ENCODE results near the gene LGALS4. TPM values are rescaled to one million over a fixed set of nuclear protein-coding genes. Genes with fewer than 3 reads are reported as not detected.
"Not testable (repeated sequence)": the region's sequence is repeated elsewhere in the genome, so short reads cannot be mapped to it uniquely, and the experiment has no call there.

LGALS4 gene
- total RNA-seq, 2 donors from 2014 or later: 3.5 TPM; not detected in 1

DNA sequence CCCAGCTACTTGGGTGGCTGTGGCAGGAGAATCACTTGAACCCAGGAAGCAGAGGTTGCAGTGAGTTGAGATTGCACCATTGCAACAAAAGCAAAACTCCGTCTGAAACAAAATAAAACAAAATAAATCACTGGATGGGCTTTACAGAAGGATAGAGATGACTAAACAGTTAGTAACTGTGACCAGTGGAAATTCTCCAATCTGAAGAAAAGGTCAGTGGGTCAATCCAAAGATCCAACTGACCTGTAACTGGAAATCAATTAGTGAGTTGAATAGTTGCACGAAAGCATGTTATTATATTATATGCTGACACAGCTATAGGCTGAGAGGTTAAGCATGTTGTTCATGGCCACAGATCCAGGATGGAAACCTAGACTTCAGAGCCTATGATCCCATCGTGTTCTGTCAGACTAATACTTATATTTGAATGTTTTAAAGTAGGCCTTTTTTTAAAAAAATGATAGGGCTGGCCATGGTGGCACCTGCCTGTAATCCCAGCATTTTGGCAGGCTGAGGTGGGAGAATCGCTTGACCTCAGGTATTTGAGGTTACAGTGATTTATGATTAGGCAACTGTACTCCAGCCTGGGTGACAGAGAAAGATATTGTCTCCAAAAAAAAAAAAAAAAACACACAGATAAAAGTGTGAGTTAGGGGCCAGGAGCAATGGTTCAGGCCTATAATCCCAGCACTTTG, 17.4 kb upstream of the LGALS4 start:
- no peak for DNase-seq (ENCODE audit: low spot score)
- TF ChIP-seq CTCF (IDR thresholded peaks at IDR 0.05): no peak
- Histone ChIP-seq H3K27ac (no peak overlapping the region), H3K27me3 (replicated peaks; ENCODE audit: insufficient read depth) (no peaks in the 10 kb centered on the region), H3K9me3 (no peaks in the 10 kb centered on the region), H3K36me3 (peaks cover 11% of the 10 kb centered on the region), H3K4me3 (no peak overlapping the region), H3K4me1 (ENCODE audit: control insufficient read depth in 1 of 2, low read depth in 2 of 2) (peaks cover 6 to 33% of the 10 kb centered on the region in 2 donors)
- no peak for ATAC-seq (ENCODE audit: insufficient number of reproducible peaks, low FRiP score, low read depth)

DNA sequence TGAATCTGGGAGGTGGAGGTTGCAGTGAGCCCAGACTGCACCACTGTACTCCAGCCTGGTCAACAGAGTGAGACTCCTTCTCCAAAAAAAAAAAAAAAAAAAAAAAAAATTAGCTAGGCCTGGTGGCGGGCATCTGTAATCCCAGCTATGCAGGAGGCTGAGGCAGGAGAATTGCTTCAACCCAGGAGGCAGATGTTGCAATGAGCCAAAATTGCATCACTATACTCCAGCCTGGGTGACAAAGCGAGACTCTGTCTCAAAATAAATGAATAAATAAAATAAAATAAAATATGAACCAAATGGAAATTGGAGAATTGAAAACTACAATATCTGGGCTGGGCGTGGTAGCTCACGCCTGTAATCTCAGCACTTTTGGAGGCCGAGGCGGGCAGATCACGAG, 16.5 kb upstream of the LGALS4 start:
- ATAC-seq (ENCODE audit: insufficient number of reproducible peaks, low FRiP score, low read depth); H3K4me3 ChIP-seq; H3K27me3 ChIP-seq (replicated peaks; ENCODE audit: insufficient read depth); H3K27ac ChIP-seq; H3K9me3 ChIP-seq; DNase-seq (ENCODE audit: low spot score): not testable (repeated sequence)
- Histone ChIP-seq H3K36me3 (peaks cover 14% of the 10 kb centered on the region), H3K4me1 (ENCODE audit: control insufficient read depth in 1 of 2, low read depth in 2 of 2) (peaks cover 3 to 24% of the 10 kb centered on the region in 2 donors)

- no peak for TF ChIP-seq CTCF (IDR thresholded peaks at IDR 0.05)
- Histone ChIP-seq H3K4me3 (no peak overlapping the region), H3K36me3 (peaks cover 20% of the 10 kb centered on the region), H3K9me3 (no peaks in the 10 kb centered on the region), H3K4me1 (ENCODE audit: control insufficient read depth in 1 of 2, low read depth in 2 of 2) (peaks cover 3 to 15% of the 10 kb centered on the region in 2 donors), H3K27ac (no peak overlapping the region), H3K27me3 (replicated peaks; ENCODE audit: insufficient read depth) (no peaks in the 10 kb centered on the region)
- DNase-seq (ENCODE audit: low spot score) (no peak), ATAC-seq (ENCODE audit: insufficient number of reproducible peaks, low FRiP score, low read depth) (no peak)
These were observed 14.3 kb upstream of the LGALS4 start for GRCh38 chr19:38826856-38827551.

DNA sequence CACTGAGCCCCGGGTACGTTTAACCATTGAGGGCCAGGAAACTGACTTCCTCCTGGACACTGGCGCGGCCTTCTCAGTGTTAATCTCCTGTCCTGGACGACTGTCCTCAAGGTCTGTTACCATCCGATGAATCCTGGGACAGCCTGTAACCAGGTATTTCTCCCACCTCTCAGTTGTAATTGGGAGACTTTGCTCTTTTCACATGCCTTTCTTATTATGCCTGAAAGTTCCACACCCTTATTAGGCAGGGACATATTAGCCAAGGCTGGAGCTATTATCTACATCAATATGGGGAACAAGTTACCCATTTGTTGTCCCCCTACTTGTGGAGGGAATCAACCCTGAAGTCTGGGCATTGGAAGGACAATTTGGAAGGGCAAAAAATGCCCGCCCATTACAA, 13.2 kb upstream of the LGALS4 start:
- H3K9me3 ChIP-seq; H3K4me3 ChIP-seq; DNase-seq (ENCODE audit: low spot score); H3K27ac ChIP-seq; H3K27me3 ChIP-seq (replicated peaks; ENCODE audit: insufficient read depth); ATAC-seq (ENCODE audit: insufficient number of reproducible peaks, low FRiP score, low read depth): not testable (repeated sequence)
- Histone ChIP-seq H3K4me1 (ENCODE audit: control insufficient read depth in 1 of 2, low read depth in 2 of 2) (peaks cover 3 to 13% of the 10 kb centered on the region in 2 donors), H3K36me3 (peaks cover 20% of the 10 kb centered on the region)

- not testable (repeated sequence) for H3K4me1 ChIP-seq (ENCODE audit: control insufficient read depth in 1 of 2, low read depth in 2 of 2); H3K27ac ChIP-seq; ATAC-seq (ENCODE audit: insufficient number of reproducible peaks, low FRiP score, low read depth); DNase-seq (ENCODE audit: low spot score); H3K27me3 ChIP-seq (replicated peaks; ENCODE audit: insufficient read depth); H3K9me3 ChIP-seq; H3K4me3 ChIP-seq
- peaks cover 30% of the 10 kb centered on the region for H3K36me3 ChIP-seq
These were observed 8.6 kb upstream of the LGALS4 start for GRCh38 chr19:38821230-38821825.

DNA sequence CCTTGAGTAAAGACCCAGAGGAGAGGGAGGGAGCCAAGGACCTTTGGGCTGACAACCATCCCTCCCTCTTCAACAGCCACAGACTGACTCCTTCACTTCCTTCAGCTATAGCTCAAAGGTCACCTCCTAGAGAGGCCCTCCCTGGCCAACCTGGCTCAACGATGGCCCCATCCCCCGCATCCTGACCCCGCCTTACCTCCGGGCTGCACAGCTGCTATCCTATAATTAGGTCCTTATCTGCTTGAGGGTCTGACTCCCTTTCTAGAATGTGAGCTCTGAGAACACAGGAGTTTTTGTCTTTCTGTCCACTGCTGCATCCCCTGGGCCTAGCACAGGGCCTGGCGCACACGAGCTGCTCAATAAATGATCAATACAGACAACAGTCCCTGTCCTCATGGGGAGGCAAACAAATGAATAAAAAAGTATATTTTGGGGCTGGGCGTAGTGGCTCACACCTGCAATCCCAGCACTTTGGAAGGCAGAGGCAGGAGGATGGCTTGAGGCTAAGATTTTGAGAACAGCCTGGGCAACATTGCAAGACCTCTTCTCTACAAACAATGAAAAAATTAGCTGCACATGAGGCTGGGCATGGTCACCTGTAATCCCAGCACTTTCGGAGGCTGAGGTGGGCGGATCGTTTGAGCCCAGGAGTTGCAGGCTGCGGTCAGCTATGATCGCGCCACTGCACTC, 6.6 kb upstream of the LGALS4 start:
- Histone ChIP-seq H3K36me3 (peaks cover 34% of the 10 kb centered on the region), H3K4me1 (ENCODE audit: control insufficient read depth in 1 of 2, low read depth in 2 of 2) (no peaks in the 10 kb centered on the region), H3K4me3 (no peak overlapping the region), H3K27ac (no peak overlapping the region), H3K27me3 (replicated peaks; ENCODE audit: insufficient read depth) (no peaks in the 10 kb centered on the region), H3K9me3 (no peaks in the 10 kb centered on the region)
- TF ChIP-seq CTCF (IDR thresholded peaks at IDR 0.05): no peak
- DNase-seq (ENCODE audit: low spot score) (no peak), ATAC-seq (ENCODE audit: insufficient number of reproducible peaks, low FRiP score, low read depth) (no peak)

Measured in thoracic aorta (tissue), 2 donors.